Cardiac septum (tissue), 1 donor: ENCODE measurements around the gene L3MBTL3. TPM values are rescaled to one million over a fixed set of nuclear protein-coding genes. Genes with fewer than 3 reads are reported as not detected.
"Not testable (repeated sequence)": the region's sequence is repeated elsewhere in the genome, so short reads cannot be mapped to it uniquely, and the experiment has no call there.

Experiments
- DNase-seq: peaks from one replicate; pipeline ENCODE4 v3.0.0-alpha.2; 2020; ENCODE audit warnings: low spot score
- intact Hi-C: fragments of 100-400 bp; cut with DNase I; formaldehyde crosslinking; loops from one replicate; pipeline ENCODE4 v1.14.0; 2022
- total RNA-seq: library from RNA; stranded (reverse); fragmentation: NEBNext Ultra II Directional; extraction: Animal tissue kit (Norgen Biotek cat#: 25700); gene quantifications from one replicate; pipeline ENCODE4 v1.2.1, GENCODE V29; 2021
- donor health status: DM: no; HTN: no; CAD: no.

L3MBTL3 gene
- total RNA-seq, 1 donor from 2014 or later: 2.8 TPM

GRCh38 chr6:130163266-130163665, 144.9 kb downstream of the L3MBTL3 start:
- DNase-seq: no peak
- intact Hi-C loops: no loop called here

- no peak for DNase-seq
- intact Hi-C loops: no loop called here
Measured at GRCh38 chr6:130164251-130164650, 145.9 kb downstream of the L3MBTL3 start.

GRCh38 chr6:130167655-130168054, 149.3 kb downstream of the L3MBTL3 start:
- DNase-seq: no peak
- intact Hi-C loops: no loop called here

- intact Hi-C loops, DNase-seq: not testable (repeated sequence)
Measured at GRCh38 chr6:130170160-130170559, 151.8 kb downstream of the L3MBTL3 start.

- intact Hi-C loops, DNase-seq: not testable (repeated sequence)
Measured at GRCh38 chr6:130173377-130174004, 155.1 kb downstream of the L3MBTL3 start.

- intact Hi-C loops: no loop called here
- DNase-seq: no peak
Measured at GRCh38 chr6:130176378-130176777, 158.0 kb downstream of the L3MBTL3 start.

GRCh38 chr6:130178692-130179091, 160.3 kb downstream of the L3MBTL3 start:
- no peak for DNase-seq
- intact Hi-C loops: no loop called here

- intact Hi-C loops: no loop called here
- no peak for DNase-seq
Measured at GRCh38 chr6:130182466-130182865, 164.1 kb downstream of the L3MBTL3 start.

GRCh38 chr6:130183271-130184222, 165.2 kb downstream of the L3MBTL3 start:
- intact Hi-C loops: no loop called here
- no peak for DNase-seq

- no peak for DNase-seq
- intact Hi-C loops: no loop called here
Measured at GRCh38 chr6:130185658-130186057, 167.3 kb downstream of the L3MBTL3 start.

GRCh38 chr6:130187335-130188206, 169.2 kb downstream of the L3MBTL3 start:
- DNase-seq: no peak
- intact Hi-C loops: no loop called here

GRCh38 chr6:130188207-130188899, 170.0 kb downstream of the L3MBTL3 start:
- intact Hi-C loops: no loop called here
- no peak for DNase-seq

GRCh38 chr6:130189531-130190397, 171.4 kb downstream of the L3MBTL3 start:
- intact Hi-C loops: no loop called here
- no peak for DNase-seq

Other genes starting within 250 kb of the L3MBTL3 start
- not detected for gene TMEM244, start 157.3 kb upstream of the L3MBTL3 start, total RNA-seq
- gene SAMD3, start 204.4 kb downstream of the L3MBTL3 start, total RNA-seq: 0.22 TPM